GM04503 (cell line): ENCODE data around the gene CDH7.

Experiments used
- DNase-seq: peaks from one replicate; pipeline ENCODE4 v3.0.0-alpha.2; 2012; ENCODE audit warnings: low read depth

Gene CDH7

GRCh38 chr18:65768120-65768778, 17.4 kb downstream of the CDH7 start:
- no peak for DNase-seq

GRCh38 chr18:65769652-65770051, 18.8 kb downstream of the CDH7 start:
- DNase-seq, result no peak

GRCh38 chr18:65786474-65786873, 35.7 kb downstream of the CDH7 start:
- no peak for DNase-seq

- DNase-seq, result no peak
Measured at GRCh38 chr18:65788373-65788772, 37.6 kb downstream of the CDH7 start.

- no peak for DNase-seq
Measured at GRCh38 chr18:65790604-65791003, 39.8 kb downstream of the CDH7 start.

- no peak for DNase-seq
Measured at GRCh38 chr18:65791719-65792118, 40.9 kb downstream of the CDH7 start.

GRCh38 chr18:65792456-65793074, 41.8 kb downstream of the CDH7 start:
- no peak for DNase-seq

GRCh38 chr18:65808759-65809158, 57.9 kb downstream of the CDH7 start:
- no peak for DNase-seq

- DNase-seq, result no peak
Measured at GRCh38 chr18:65811307-65811706, 60.5 kb downstream of the CDH7 start.

GRCh38 chr18:65815506-65815905, 64.7 kb downstream of the CDH7 start:
- DNase-seq, result no peak

GRCh38 chr18:65817178-65817577, 66.4 kb downstream of the CDH7 start:
- DNase-seq, result no peak

- DNase-seq, result no peak
Measured at GRCh38 chr18:65821911-65822310, 71.1 kb downstream of the CDH7 start.

- DNase-seq, result no peak
Measured at GRCh38 chr18:65822826-65823225, 72.0 kb downstream of the CDH7 start.

GRCh38 chr18:65827444-65827843, 76.6 kb downstream of the CDH7 start:
- no peak for DNase-seq

GRCh38 chr18:65835881-65836280, 85.1 kb downstream of the CDH7 start:
- no peak for DNase-seq

GRCh38 chr18:65846107-65846506, 95.3 kb downstream of the CDH7 start:
- no peak for DNase-seq

GRCh38 chr18:65852273-65852672, 101.5 kb downstream of the CDH7 start:
- DNase-seq, result no peak

- no peak for DNase-seq
Measured at GRCh38 chr18:65859075-65859474, 108.3 kb downstream of the CDH7 start.

- no peak for DNase-seq
Measured at GRCh38 chr18:65869527-65869926, 118.7 kb downstream of the CDH7 start.

GRCh38 chr18:65876310-65876709, 125.5 kb downstream of the CDH7 start:
- DNase-seq, result no peak

GRCh38 chr18:65897292-65897691, 146.5 kb downstream of the CDH7 start:
- DNase-seq, result no peak

- no peak for DNase-seq
Measured at GRCh38 chr18:65901522-65901921, 150.7 kb downstream of the CDH7 start.

GRCh38 chr18:65906621-65907034, 155.8 kb downstream of the CDH7 start:
- DNase-seq, result no peak

- DNase-seq, result no peak
Measured at GRCh38 chr18:65907281-65907680, 156.5 kb downstream of the CDH7 start.
